PFSK-1 (cell line): ENCODE measurements around the gene GFPT2.

Experiments used
- FOXP2 ChIP-seq: optimal IDR thresholded peaks from 2 replicates; pipeline ENCODE3; 2011; ENCODE audit warnings: borderline replicate concordance, control low read depth, inconsistent platforms; ENCODE audit not compliant: insufficient read depth; ENCODE audit errors: extremely low read length, extremely low read depth
- POLR2AphosphoS5 ChIP-seq: IDR thresholded peaks from 2 replicates; pipeline ENCODE4 v1.6.1; 2012; ENCODE audit warnings: low read depth, mild to moderate bottlenecking, control low read depth, low read length, moderate library complexity
- REST ChIP-seq, 2 experiments: IDR thresholded peaks; 2 replicates each; pipeline versions ENCODE4 v1.6.1 to v1.8.0; 2011 to 2012; ENCODE audit warnings: low read depth in 2 of 2, low read length in 2 of 2, control low read depth in 1 of 2, inconsistent platforms in 1 of 2, mild to moderate bottlenecking in 1 of 2, moderate library complexity in 1 of 2; ENCODE audit not compliant: insufficient read depth in 1 of 2
- SIN3A ChIP-seq: IDR thresholded peaks from 2 replicates; pipeline ENCODE4 v1.6.1; 2012; ENCODE audit warnings: mild to moderate bottlenecking, low read length, moderate library complexity, borderline replicate concordance; ENCODE audit not compliant: insufficient read depth
- TAF1 ChIP-seq: IDR thresholded peaks from 2 replicates; pipeline ENCODE4 v1.6.1; 2012; ENCODE audit warnings: low read length, control low read depth, borderline replicate concordance; ENCODE audit not compliant: insufficient read depth

GFPT2 gene

GRCh38 chr5:180303226-180304015 lies 49.7 kb downstream of the GFPT2 start:
- no peak for TF ChIP-seq FOXP2
- TF ChIP-seq TAF1, result no peak
- TF ChIP-seq POLR2AphosphoS5, result no peak
- TF ChIP-seq REST (IDR thresholded peaks at IDR 0.05; ENCODE audit: insufficient read depth in 1 of 2, low read depth in 2 of 2, low read length in 2 of 2), result no peak
- TF ChIP-seq SIN3A, result no peak

GRCh38 chr5:180302256-180302655 lies 50.9 kb downstream of the GFPT2 start:
- TF ChIP-seq FOXP2, result no peak
- TF ChIP-seq SIN3A, result no peak
- TF ChIP-seq REST (IDR thresholded peaks at IDR 0.05; ENCODE audit: insufficient read depth in 1 of 2, low read depth in 2 of 2, low read length in 2 of 2), result no peak

DNA sequence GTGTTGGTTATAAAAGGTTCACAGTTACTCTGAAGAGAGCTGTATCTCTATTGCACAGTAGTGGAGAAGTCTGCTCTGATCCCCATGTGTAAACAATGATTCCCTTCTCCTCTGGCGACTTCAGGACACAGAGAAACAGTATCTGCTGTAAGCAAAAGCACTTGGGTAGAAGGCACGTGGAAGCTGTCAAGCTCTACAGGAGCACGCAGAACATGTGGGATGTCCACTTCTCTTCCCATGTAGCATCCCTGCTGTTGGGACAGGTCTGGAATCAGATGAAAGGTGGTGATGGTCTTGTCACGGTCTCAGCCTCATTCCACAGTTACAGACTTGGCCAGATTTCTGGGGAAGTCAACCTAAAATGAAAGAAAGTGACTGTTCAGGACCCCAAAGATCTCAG lies 51.9 kb downstream of the GFPT2 start:
- TF ChIP-seq POLR2AphosphoS5 (no peak), SIN3A (no peak), TAF1 (no peak), FOXP2 (no peak), REST (IDR thresholded peaks at IDR 0.05; ENCODE audit: insufficient read depth in 1 of 2, low read depth in 2 of 2, low read length in 2 of 2) (no peak)

DNA sequence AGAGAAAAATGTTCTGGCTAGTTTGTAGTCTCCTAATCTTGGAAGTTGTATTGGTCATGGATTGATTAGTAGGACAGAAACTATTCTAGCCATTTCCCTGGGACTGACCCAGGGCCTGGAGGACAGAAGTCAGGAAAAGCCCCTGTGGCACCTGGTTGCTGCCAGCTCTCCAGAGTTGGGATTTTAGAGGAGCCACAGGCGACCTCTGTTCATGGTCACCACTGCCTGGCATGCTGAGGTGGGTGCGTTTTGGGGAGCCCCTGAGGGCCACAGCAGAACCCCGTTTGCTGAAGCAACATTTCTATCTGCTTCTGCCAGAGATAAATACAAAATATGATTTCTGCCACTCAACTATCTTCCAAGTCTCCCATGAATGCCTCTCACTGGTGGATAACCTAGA lies 53.6 kb downstream of the GFPT2 start:
- no peak for TF ChIP-seq FOXP2
- no peak for TF ChIP-seq TAF1
- TF ChIP-seq SIN3A, result no peak
- no peak for TF ChIP-seq REST (IDR thresholded peaks at IDR 0.05; ENCODE audit: insufficient read depth in 1 of 2, low read depth in 2 of 2, low read length in 2 of 2)
- TF ChIP-seq POLR2AphosphoS5, result no peak
